Fibroblast of gingiva (primary cell): ENCODE data around the gene MYOM1.
"Not testable (repeated sequence)": the region's sequence is repeated elsewhere in the genome, so short reads cannot be mapped to it uniquely, and the experiment has no call there.

Source experiments
- DNase-seq: peaks from one replicate; pipeline ENCODE4 v3.0.0-alpha.2; 2011; ENCODE audit warnings: low read depth

The MYOM1 gene

DNA sequence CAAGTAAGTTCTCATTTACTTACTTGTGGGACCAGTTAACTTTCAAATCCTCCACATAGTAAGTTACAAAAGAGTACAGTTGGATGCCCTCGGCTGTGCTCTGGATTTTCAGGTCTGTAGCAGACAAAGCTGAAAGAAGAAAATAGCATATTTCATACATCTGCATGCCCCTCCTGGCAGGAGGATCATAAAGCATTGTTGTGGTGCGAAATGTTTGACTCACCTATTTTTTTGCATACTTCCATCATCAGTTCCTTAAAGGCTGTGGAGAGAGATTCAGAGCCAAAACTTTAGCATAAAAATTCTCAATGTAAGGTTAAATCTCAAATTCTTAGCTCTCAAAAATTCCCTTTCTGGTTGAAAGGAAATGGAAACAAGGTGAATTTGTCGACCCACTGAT, 136.0 kb downstream of the MYOM1 start:
- DNase-seq: no peak

DNA sequence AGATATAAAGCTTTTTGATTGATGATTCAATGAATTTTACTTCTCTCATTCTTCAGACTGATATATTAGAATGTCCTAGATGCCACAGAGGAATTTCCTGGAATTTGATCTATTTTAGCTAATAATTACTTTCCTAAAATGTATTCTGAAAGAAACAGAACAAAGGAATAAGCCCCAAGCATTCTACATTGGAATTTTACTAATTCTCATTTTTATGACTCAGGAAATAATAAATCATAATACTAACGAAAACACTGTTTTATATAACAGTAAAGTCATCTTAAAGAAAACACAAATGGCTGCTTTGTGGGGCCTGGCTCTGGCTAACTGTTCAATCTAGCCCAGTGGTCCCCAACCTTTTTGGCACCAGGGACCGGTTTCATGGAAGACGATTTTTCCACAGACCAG, 138.2 kb downstream of the MYOM1 start:
- DNase-seq: no peak

DNA sequence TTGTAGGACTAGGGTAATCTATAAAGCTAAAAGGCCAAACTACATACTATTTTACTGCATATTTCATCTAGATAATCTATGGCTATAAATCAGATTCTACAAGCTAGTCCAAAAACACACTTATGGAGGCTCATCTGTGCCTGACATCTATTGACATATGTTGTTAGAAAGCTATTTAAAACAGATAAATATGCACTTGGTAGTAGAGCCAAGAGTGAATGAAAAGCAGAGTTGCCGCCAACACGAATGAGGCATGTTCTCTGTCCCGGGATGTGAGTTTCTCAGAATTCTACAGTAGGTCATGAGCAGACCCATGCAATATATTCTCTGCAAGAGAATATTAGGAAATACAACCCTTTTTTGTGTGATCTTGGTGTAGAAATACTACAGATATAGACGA, 140.1 kb downstream of the MYOM1 start:
- no peak for DNase-seq

DNA sequence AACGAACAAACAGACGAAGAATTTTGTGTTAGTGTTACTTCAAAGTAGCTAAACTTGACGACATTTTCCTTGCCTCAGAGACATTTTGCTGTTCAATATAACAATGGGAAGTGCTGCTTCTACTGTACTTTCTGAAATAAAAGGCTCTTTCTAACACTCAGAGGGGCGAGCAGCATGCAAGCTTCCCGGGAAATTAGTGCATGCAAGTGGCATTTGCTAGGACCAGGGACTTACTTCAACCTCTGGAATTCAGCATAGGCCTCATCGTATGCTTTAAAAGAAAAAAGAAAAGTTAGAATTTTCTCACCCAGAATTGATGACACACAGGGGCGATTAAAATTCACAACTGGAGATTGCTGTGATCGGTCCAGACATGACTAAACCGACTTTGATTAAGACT, 144.3 kb downstream of the MYOM1 start:
- DNase-seq: no peak

DNA sequence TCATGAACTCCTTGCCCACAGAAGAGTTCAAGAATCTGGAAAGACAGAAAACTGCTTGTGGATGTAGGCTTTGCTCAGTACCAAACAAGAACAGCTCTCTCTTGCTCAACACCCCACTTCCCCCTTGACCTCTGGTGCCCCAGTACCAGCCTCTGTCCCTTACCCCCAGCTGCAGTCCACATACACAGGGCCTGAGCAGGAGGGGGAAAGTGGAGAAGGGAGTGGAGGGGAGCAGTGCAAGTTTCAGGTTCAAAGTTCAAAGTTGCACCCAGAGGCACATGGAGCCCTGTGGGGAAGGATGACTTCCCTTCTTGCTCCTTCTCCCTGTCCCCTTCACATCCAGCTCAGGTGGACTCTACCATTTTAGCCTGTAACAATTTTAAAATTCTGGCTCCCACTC, 145.7 kb downstream of the MYOM1 start:
- no peak for DNase-seq

DNA sequence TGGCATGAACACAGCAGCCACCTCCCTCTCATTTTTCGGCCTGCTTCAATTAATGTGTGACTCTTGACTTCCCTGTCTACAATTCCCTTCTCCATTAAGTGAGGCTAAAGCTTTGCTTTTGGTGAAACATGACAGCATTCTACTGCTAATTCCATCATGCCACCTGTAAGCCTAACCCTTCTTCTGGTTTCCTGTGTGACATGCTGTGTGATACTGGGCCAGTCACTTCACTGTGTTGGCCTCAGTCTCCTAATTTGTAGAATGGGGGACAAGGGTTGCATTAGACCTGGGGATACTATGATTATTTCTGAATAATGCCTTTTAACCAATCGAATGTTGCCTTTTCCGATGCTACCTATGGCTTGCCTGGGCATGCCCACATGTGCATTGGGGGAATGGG, 146.4 kb downstream of the MYOM1 start:
- not testable (repeated sequence) for DNase-seq

DNA sequence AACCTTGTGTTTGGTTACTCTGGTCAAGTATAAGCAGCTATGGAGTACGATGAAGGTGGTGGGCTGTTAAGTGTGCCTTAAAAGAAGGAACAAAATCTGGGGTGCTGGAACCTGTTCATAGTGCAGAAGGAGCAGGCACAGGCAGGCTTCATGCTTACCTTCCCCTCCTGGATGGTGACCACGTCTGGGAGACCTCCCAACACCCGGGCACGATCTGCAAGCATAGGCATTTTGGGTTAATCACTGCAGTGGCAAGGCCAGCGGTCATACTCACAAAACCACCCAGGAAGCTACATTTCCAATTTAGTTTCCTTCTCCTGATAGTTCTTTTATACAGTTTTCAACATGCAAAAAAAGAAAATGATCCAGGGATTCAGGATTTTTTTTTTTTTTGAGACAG, 148.1 kb downstream of the MYOM1 start:
- no peak for DNase-seq

DNA sequence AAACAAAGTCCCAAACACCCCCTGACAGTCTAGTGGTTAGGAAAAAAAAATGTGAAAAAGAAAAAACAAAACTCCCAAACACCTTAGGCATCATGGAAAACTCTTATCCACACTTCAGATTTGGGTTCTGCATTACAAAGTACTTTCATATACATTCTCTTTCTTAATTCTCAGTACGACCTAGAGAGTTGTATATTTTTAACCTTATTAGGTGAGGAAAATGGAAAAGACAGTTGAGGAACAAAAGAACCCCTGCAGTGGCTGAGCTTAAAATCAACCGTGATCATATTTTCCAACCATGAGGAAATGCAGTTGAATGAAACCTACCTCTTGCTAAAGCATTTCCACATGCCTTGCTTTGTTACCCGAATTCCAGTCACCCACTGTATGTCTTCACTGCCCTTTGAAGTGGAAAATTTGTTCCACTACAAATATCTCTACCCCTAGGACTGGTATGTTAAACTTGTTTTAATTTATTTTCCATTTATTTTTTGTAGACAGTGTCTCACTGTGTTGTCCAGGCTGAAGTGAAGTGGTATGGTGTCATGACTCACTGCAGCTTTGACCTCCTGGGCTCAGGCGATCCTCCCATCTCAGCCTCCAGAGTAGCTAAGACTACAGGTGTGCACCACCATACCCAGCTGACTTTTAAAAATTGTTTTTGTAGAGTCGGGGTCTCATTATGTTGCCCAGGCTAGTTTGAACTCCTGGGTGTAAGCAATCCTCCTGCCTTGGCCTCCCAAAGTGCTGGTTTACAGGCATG, 149.9 kb downstream of the MYOM1 start:
- DNase-seq: no peak

DNA sequence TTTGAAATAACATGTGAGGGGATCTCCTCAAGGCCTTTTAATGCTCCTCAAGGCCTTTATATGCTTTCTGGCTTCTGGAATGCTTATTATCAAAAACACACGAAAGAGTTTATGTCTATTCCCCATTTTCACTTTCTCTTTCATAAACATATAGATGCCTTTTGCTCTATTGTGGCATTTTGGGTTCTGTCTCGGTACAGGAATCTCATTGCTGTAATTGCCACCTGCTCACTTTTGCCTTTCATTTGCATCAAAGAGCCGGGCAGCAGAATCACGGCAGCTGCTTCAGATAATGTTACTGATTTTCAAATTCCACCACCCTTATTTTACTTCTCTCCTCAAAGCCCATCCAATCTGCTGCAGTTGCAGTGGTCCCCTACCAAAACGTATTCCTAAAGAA, 152.0 kb downstream of the MYOM1 start:
- DNase-seq: no peak

DNA sequence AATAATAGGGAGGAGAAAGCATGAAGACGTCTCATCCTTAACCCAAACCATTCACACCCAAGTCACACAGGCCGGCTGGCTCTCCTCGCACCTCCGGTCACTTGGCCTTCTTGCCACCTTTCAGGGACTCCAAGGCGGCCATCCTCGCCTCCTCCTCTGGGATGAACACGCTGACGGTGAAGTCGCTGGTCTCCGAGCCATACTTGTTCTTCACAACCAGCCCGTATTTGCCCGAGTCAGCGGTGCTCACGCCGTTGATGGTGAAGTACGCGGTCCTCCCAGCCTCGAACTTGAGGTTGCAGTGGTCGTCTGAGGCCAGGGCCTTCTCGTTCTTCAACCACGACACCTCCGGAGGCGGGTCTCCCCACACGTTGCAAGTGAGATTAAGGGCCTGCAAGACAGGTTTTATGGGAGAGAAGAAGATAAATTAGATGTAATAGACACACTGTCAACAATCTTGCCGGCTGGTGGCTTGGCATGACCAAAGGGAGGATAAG, 152.6 kb downstream of the MYOM1 start:
- DNase-seq: no peak

DNA sequence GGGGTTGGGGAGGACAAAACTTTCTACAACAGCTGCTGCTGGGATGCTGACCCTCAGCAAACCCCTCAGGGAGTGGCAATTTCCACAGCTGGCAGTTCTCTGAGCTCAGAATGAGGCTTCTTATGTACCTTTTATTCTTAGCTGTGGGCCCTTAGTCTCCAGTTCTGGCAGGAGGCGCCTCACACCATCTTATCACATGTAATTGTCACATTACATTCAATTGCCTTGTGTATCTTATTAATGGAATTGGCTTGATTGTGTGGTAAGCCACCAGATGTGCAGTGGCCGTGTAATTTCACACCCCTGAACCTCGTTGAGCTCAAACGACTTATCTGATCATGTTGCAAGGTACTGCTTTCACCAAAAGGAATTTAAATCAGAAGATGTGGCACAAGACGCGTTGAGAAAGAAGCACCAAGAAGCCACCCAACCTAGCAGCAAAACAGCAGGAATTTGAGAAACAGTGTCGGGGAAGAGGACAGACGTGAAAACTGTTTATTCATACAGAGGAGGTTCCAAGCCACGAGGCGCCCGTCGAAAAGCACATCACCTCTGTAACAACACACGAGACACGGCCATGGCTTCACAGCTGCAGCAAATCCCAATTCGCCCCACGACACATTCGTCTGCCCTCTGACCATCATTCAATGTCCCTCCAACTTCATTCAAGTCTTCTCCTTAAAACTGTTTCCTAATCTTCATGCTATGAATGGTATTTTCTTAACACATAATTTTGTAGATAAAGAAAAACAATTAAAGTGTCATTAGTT, 153.2 kb downstream of the MYOM1 start:
- no peak for DNase-seq

DNA sequence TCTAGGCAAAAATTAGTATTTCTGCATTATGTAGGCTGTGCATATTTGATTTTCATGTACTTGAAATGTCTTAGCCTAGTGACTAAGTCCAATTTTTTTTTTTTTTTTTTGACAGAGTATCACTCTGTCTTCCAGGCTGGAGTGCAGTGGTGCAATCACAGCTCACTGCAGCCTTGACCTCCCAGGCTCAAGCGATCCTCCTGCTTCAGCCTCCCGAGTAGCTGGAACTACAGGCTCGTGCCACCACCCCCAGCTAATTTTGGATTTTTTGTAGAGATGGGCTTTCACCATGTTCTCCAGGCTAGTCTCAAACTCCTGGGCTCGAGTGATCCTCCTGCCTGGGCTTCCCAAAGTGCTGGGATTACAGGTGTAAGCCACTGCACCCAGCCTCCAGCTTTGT, 156.0 kb downstream of the MYOM1 start:
- DNase-seq: not testable (repeated sequence)

DNA sequence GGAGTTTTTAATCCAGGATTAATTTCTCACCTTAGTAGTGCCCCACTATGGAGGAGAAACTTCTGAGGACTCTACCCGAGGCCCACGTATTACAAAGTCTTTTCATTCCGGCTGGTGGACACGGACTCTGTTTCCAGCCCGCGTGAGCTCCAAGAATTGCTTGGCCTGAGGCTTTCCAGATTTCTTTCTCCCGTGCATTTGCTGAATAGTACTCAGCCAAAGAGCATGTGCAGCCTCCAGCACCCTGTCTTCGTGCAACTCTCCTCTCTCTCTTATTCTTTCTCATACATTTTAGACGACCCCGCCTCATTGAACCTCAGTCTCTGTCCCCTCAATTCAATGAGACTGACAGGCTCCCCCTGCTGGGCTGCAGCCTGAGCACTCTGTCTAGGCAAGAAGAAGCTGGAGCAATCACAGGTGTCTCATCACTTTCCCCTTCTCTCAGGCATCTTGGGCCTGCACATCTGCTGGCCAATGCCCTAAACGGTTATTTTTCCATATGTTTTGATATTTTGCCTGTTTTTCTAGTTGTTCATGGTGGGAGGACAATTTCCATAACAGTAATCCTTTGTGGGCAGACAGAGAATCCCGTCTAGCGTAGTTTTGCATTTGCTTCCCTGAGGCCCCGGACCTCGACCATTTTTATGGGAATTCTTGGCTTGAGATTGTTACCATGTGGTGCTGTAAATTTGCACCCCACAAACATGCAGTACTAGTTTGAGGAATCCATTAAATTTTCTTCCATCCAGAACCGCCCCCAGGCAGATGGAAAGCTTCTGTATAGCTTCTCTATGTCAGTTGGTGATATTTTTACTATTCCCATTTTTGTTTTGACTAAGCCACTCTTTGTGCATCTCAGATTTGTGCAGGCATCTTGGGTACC, 156.7 kb downstream of the MYOM1 start:
- peak; percentile 17 for DNase-seq

DNA sequence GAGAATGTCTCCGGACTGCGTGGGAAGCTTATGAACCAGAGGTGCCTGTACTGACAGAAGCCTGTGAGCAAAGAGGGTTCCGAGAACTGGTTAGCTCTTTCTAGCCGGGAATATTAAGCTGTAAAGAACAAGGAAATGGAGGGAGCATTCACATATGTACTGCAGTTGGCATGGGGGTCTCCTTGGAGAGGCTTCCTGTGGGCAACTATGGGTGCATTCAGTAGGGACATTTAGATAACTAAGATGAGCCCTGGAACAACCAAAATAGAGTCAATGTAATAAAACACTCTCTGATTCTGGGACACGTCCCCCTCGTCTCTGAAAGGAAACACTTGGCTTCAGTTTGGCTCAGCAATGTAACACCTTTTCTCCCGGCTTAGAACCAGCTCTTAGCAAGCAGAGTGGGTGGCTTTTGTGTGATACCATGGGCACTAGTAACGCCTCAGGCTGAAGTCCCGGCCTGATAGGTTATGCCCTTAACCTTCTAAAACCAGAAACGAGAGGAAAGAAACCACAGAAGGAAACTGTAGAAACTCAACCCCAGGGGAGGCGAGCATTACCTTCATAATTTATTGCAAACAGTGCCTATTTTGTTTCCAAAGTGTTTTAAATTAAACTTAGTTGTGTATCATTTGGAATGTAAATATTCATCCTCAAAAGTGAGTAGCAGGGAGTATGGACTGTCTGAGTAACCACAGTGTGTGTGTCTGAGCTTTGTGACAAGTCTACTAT, 158.0 kb downstream of the MYOM1 start:
- DNase-seq: no peak

DNA sequence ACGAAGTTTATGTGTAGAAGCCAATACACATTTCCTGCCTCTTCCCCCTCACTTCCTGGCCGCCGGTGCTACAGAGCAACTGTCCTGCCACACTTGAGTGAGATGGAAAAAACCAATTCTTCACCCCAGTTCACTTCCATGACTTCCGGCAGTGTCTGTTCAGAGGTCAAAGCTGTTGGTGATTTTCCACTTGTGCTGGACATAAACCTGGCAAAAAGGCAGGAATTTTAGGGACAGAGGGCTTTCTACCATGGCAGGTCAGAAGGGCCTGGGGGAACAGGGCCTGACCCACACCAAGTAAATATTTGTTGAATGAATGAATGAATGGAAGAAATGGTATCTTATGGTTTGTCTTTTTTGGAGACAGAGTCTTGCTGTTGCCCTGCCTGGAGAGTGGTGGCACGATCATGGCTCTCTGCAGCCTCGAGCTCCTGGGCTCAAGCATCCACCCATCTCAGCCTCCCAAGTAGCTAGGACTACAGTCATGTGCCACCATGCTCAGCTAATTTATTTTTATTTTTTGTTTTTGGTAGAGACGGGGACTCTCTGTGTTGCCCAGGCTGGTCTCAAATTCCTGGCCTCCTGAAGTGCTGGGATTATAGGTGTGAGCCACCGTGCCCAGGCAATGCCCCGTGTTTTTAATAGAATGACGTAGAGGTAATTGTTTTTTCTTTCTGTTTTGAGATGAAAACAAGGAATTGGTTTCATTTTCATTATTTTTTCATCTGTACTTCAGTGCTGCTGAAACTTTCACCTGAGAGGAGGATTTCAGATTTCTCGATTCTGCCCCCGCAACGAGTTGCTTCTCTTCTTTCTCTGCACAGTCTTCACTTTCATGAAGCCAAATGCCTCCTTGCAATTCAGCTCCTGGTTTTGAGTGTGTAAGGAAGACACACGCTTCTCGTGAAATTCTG, 158.8 kb downstream of the MYOM1 start:
- no peak for DNase-seq

DNA sequence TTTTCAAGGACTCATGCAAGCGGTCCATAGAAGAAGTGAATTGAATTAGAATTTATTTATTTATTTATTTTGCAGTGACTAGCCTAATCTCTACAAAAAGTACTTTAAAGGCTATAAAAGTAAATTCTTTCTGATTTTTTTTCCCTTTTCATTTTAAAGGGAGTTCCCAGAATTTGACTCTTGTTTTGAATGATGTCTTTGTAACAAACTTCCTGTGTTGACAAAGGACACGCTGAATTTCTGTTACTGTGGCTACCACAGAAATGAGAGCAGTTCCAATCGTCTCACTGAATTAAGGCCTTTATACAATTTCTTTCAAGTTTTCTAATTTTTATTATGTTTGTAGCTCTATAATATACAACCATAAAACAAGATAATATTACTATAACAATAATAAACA, 160.5 kb downstream of the MYOM1 start:
- DNase-seq: no peak

DNA sequence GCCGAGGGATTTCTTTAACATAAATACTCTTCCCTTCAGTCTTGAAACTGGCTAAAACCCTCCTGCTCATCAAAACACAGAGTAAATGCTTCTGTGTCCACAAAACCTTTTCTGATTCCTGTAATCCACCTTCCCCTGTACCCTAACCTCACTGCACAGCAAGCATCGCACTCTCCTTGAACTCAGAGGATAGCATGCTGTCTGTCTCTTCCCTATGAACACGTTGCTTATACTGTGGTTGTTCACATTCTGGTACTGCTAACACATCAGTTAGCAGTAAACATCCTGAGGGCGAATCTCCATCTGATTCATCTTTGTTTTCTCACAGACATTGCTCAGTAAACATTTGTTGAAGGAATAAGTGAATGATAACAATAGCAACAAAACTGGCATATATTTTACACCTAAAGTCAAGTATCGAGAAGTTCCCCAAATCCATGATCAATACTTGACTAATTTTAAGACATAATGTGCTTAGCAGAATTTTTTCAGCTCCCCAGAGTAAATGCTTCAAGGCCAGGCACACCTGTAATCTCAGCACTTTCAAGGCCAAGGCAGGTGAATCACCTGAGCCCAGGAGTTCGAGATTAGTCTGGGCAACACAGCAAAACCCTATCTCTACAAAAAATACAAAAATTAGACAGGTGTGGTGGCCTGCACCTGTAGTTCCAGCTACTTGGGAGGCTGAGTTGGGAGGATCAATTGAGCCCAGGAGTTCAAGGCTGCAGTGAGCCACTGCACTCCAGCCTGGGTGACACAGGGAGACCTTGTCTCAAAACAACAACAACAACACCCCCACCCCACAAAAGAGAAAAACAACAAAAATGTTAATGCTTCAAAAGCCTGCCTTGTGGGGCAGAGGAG, 161.2 kb downstream of the MYOM1 start:
- no peak for DNase-seq

DNA sequence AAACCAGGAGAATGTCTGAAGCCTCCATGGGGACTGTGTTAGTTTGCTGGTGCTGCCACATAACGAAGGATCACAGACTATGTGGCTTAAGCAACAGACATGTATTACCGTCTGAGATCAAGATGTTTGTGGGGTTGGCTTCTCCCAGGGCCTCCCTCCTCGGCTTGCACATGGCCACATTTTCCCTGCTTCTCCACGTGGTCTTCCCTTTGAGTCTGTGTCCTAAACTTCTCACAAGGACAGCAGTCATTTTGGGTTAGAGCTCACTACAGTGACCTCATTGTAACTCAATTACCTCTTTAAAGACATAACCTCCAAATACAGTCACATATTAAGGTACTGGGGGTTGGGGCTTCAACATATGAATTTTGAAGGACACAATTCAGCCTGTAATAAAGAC, 162.2 kb downstream of the MYOM1 start:
- no peak for DNase-seq

DNA sequence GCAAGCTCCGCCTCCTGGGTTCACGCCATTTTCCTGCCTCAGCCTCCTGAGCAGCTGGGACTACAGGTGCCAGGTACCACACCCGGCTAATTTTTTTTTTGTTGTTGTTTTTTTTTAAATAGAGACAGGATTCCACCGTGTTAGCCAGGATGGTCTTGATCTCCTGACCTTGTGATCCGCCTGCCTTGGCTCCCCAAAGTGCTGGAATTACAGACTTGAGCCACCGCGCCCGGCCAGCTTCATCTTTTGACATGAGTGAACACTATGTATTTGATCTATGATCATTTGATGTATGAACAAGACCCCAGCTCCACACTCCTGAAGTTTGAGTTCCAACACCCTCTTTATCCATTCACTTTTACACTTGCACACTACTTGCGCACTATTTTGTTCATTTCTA, 163.5 kb downstream of the MYOM1 start:
- DNase-seq: no peak

DNA sequence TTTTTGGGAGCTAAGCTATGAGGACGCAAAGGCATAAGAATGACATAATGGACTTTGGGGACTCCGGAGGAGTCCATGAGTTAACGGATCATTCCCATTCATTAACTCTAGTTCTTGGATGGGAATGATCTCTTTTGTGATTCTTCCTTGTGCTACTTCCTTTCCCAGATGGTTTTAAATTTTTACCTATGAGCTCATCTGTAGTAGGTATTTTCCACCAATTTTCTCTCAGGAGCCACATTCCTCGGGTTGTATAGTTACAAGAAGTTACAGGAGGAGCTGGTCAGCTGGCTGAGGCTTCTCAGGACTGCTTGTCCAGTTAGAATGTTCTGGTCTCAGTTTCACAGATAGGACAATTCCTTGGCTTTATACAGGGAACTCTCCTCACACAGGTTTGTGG, 164.0 kb downstream of the MYOM1 start:
- no peak for DNase-seq
